Coronary artery (tissue), 2 donors: ENCODE data around the gene APOL2.
A peak's percentile ranks its signal among the peaks of the same experiment; 100 is the strongest.
"Not testable (repeated sequence)": the region's sequence is repeated elsewhere in the genome, so short reads cannot be mapped to it uniquely, and the experiment has no call there.

Experiments
- DNase-seq: peaks from one replicate; pipeline ENCODE4 v3.0.0-alpha.2; 2017; ENCODE audit warnings: low spot score
- H3K27ac ChIP-seq, 2 donors: fragments of 200-600 bp; sonication (generic); one replicate each; pipeline ENCODE4 v1.5.1; 2016 to 2019
- H3K4me3 ChIP-seq: fragments of 200-600 bp; sonication (generic); 2 replicates; pipeline ENCODE4 v1.5.1; 2016; ENCODE audit warnings: mild to moderate bottlenecking, moderate library complexity
- CTCF ChIP-seq: fragments of 200-600 bp; sonication (generic); IDR thresholded peaks from one replicate; pipeline ENCODE4 v1.5.1; 2019; ENCODE audit warnings: antibody characterized with exemption

Gene APOL2

DNA sequence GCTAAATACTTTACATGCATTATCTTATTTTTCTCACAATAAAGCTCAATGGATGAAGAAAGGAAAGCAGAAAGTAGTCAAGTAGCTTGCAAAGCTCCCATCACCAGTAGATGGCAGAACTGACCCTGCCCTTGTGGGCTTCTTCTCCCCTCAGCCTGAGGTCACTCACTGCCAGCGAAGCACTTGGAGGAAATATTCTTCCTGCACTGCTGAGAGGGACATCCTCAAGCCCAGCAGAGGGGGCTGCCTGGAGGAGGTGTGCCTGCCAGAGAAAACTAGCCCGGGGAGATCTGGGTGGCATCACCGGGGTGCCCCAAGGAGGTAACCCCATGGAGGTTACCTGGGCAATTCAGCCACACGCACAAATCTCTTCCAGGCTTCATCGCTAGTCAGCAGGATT is 44.4 kb downstream of the APOL2 start:
- no peak overlapping the region for H3K4me3 ChIP-seq
- no peak overlapping the region for H3K27ac ChIP-seq
- TF ChIP-seq CTCF = peak; percentile 69
- peak; percentile 78 for DNase-seq

DNA sequence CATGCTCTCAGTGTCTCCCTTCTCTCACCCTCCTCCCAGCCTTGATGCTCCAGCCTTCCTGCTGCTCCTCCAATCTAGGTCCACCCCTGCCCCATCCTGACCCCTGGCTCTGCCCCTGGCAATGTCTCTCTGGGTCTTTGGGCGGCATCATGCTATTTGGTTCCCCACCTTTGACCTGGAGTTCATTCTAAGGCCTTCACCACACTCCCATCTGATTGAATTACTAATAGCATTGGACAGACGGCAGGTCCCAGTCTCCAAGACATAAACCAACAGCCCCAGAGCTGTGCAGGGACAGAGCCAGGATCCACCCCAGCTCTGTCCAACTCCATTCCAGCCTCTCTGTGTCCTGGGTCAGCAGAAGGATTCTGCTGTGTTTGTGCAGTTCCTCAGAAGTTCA is 44.9 kb downstream of the APOL2 start:
- peak; percentile 57 for DNase-seq
- no peak overlapping the region for H3K27ac ChIP-seq
- no peak for TF ChIP-seq CTCF

DNA sequence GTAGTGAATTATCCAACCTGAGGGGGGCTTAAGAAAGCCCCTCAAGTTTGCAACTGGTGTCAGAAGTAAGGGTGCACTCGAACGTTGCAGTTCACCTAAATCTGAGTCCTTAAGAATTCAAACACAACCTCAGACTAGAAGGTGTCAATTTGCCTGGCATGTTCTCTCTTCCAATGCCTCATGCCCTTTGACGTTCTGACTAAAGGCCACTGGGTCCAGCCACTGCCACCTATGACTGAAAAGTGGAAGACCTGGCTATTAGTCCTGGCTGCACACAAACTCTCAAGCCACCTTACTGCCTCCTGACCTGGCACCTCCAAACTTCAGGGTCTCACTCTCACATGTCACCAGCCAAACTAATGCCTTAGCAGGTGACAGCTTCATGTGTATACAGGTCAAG is 45.8 kb downstream of the APOL2 start:
- no peak for TF ChIP-seq CTCF
- peak; percentile 43 for DNase-seq
- Histone ChIP-seq H3K4me3 (no peak overlapping the region), H3K27ac (no peak overlapping the region)

More for the DNA sequence above, 44.9 kb downstream of the APOL2 start:
- no peak overlapping the region for H3K4me3 ChIP-seq

DNA sequence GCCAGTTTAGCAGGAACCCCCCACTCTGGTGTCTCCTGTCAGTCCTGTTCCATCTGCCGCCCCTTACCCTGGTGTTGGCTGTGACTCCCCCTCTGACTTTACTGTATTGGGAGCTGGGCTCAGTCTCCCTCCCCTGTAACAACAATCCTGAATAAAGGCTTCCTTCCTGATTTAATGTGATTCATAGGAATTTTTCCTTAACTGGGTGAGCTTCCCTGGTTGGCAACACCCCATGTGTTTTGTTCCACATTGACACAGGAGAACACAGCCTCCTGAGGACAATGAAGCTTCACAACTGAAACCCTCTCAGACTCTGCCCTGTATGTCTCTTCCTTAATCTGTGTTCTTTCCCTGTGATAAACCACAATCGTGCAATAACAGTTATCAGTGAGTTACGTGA is 46.2 kb downstream of the APOL2 start:
- Histone ChIP-seq H3K27ac (no peak overlapping the region), H3K4me3 (no peak overlapping the region)
- no peak for TF ChIP-seq CTCF
- DNase-seq = peak; percentile 64

DNA sequence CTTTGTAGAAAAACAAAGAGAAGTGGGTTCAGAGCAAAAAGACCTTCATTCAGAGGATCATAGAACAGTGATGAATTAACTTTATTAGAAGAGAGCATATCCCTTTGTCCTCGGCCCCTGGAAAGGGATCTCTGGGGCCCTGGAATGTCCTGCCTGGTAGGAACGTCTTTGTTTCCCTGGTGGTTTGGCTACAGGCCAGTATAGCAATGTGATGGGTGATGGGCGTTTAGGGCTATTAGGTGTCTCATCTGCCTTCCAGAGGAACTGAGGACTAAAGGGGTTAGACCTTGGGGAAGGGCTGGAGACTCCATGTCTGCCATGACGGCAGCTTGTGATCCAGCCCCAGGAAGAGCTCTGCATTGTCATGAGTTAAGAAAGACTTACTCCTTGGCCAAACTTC is 46.8 kb downstream of the APOL2 start:
- no peak for DNase-seq
- no peak for TF ChIP-seq CTCF
- no peak overlapping the region for H3K4me3 ChIP-seq
- no peak overlapping the region for H3K27ac ChIP-seq

DNA sequence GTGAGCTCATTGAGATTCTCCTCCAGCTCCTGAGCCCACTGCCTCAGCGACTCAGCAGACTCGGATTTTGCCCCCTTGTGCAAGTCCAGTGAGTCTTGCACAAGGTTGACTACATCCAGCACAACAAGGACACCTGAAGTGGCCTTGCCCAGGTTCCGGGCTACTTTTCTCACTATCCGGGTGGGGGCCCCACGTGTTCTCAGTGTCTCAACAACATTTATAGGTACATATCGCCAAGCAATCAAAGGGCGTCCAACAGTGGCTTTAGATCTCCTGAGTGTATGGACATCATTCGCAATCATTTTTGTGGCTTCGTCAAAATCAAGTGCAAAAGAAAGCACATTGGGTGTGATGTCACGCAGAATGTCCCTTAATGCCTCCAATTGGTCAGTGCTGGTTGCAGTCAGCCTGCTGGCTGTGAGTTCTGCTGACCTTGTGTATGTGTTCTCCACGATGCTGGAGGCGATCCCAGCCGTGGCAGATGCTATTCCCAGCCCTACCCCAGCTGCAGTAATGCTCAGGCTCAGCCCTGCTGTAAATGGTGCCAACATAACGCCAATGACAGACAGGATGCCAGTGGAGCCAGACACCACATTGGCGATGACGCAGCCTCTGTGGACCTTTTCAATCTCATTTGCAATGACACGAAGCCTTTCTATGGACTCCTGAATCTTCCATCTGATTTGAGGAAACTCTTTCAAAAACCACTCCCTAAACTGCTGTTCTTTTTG is 48.1 kb downstream of the APOL2 start:
- Histone ChIP-seq H3K27ac (peak overlapping the region in 1 of 2 donors; percentile 34), H3K4me3 (no peak overlapping the region)
- no peak for TF ChIP-seq CTCF
- DNase-seq = peak; percentile 75

DNA sequence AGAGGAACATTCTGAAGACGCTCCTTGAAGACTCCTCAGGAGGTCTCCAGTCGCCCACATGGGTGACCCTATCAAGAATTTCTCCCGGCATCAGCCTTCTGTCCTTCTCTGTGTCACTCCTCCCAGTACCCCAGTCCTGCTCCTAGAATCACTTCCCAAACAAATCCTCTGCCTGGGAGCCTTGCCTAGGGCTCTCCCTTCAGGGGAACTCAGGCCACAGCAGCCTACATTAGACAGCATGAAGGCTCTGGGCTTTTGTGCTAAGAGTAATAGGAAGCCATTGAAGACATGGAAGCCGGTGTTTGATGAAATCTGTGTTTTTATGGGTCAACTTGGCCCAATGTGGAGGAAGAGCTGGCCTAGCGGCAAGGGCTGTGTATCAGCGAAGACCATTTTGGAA is 51.5 kb downstream of the APOL2 start:
- H3K27ac ChIP-seq, H3K4me3 ChIP-seq, DNase-seq: not testable (repeated sequence)
